ENCODE measurements around the gene SEPTIN5.
A peak's percentile ranks its signal among the peaks of the same experiment; 100 is the strongest.
"Not testable (repeated sequence)": the region's sequence is repeated elsewhere in the genome, so short reads cannot be mapped to it uniquely, and the experiment has no call there.

Gene SEPTIN5

DNA sequence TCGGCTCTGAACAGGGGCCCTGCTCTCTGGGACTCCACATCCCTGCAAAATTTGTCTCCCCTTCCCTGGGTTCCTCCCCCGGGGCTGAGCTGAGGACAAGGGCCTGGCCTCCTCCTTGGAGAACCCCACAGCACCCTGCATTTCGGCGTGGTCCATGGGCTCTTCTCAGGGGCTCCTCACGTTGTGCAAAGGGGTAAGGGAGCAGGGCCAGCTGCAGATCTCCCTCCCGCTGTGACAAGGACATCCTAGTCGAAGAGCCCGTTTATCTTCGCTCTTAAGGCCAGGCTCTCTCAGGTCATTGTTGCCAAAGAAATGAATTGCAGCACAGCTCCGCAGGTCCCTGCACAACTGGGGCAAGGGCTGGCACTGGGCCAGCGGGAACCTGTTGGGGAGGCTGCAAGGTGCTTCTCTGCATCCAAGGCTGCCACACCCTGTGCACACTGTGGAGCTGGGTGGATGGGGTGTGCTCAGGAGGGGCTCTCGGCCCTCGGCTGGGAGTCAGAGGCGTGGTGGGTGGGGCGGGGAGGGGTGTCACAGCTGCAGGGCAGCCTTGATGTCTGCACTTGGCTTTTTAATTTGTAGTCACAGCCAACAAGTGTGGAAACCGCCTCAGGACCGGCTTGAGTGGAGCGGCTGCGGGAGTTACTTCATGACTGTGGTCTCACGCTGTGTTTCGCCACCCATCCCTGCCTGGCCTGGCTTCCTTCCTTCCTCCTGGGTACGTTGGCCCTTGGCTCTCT is 26.6 kb upstream of the SEPTIN5 start:
- Histone ChIP-seq H3K27ac (ENCODE audit: low read length) (no peak overlapping the region), H3K27me3 (ENCODE audit: low read depth, low read length) (no peaks in the 10 kb centered on the region), H3K4me1 (ENCODE audit: control insufficient read depth in 1 of 2, insufficient read depth in 2 of 2, low read length in 2 of 2) (peaks cover 0 to 11% of the 10 kb centered on the region in 2 donors), H3K36me3 (ENCODE audit: control insufficient read depth in 1 of 2, insufficient read depth in 2 of 2, low read length in 2 of 2) (no peaks in the 10 kb centered on the region), H3K4me3 (ENCODE audit: low read depth in 1 of 2, low read length in 2 of 2) (no peak overlapping the region), H3K9me3 (ENCODE audit: control insufficient read depth in 1 of 2, low read length in 2 of 2) (no peaks in the 10 kb centered on the region)

GRCh38 chr22:19688301-19689290 is 25.7 kb upstream of the SEPTIN5 start:
- Histone ChIP-seq H3K27ac (ENCODE audit: low read length) (no peak overlapping the region), H3K9me3 (ENCODE audit: control insufficient read depth in 1 of 2, low read length in 2 of 2) (no peaks in the 10 kb centered on the region), H3K4me1 (ENCODE audit: control insufficient read depth in 1 of 2, insufficient read depth in 2 of 2, low read length in 2 of 2) (peaks cover 0 to 11% of the 10 kb centered on the region in 2 donors), H3K36me3 (ENCODE audit: control insufficient read depth in 1 of 2, insufficient read depth in 2 of 2, low read length in 2 of 2) (no peaks in the 10 kb centered on the region), H3K4me3 (ENCODE audit: low read depth in 1 of 2, low read length in 2 of 2) (no peak overlapping the region), H3K27me3 (ENCODE audit: low read depth, low read length) (no peaks in the 10 kb centered on the region)

- H3K27me3 ChIP-seq (ENCODE audit: low read depth, low read length), result no peaks in the 10 kb centered on the region
- H3K36me3 ChIP-seq (ENCODE audit: control insufficient read depth in 1 of 2, insufficient read depth in 2 of 2, low read length in 2 of 2), result no peaks in the 10 kb centered on the region
- H3K4me1 ChIP-seq (ENCODE audit: control insufficient read depth in 1 of 2, insufficient read depth in 2 of 2, low read length in 2 of 2), result peaks cover 0 to 11% of the 10 kb centered on the region in 2 donors
- H3K27ac ChIP-seq (ENCODE audit: low read length), result no peak overlapping the region
- H3K9me3 ChIP-seq (ENCODE audit: control insufficient read depth in 1 of 2, low read length in 2 of 2), result no peaks in the 10 kb centered on the region
- no peak overlapping the region for H3K4me3 ChIP-seq (ENCODE audit: low read depth in 1 of 2, low read length in 2 of 2)
Measured at GRCh38 chr22:19689408-19689807, 24.9 kb upstream of the SEPTIN5 start.

- H3K9me3 ChIP-seq (ENCODE audit: control insufficient read depth in 1 of 2, low read length in 2 of 2), result no peaks in the 10 kb centered on the region
- peaks cover 0 to 11% of the 10 kb centered on the region in 2 donors for H3K4me1 ChIP-seq (ENCODE audit: control insufficient read depth in 1 of 2, insufficient read depth in 2 of 2, low read length in 2 of 2)
- H3K27ac ChIP-seq (ENCODE audit: low read length), result no peak overlapping the region
- H3K36me3 ChIP-seq (ENCODE audit: control insufficient read depth in 1 of 2, insufficient read depth in 2 of 2, low read length in 2 of 2), result no peaks in the 10 kb centered on the region
- peak overlapping the region; percentile 8 to 37 for H3K4me3 ChIP-seq (ENCODE audit: low read depth in 1 of 2, low read length in 2 of 2)
- no peaks in the 10 kb centered on the region for H3K27me3 ChIP-seq (ENCODE audit: low read depth, low read length)
Measured at GRCh38 chr22:19691007-19691720, 23.1 kb upstream of the SEPTIN5 start.

DNA sequence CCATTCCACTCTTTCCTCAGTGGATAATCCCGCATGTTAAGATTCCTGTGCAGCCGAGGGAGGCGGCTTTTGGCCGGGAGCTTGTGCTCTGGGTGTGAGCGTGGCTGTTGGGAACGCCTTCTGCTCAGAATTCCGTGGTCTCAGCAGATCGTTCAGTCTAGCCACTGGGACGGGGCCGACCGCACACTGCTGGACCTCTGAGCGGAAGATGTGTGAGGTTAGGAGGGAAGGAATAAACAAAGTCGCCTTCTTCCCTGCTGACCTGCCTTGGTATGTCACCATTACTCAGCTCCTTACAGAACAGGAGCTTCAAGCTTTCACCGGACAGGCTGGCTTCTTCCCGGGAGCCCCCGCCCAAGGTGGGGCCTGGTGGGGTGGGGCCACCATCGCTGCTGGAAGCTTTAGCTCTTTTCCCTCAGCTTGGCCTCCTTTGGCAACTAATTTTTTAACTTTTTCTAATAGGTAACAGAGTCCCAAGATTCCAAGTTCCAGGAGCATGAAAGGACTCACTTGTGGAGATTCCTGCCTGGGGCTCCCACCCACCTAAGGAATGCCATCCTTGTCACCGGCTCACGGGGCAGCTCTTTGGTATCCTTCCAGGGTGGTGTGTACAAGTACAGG is 22.5 kb upstream of the SEPTIN5 start:
- H3K27ac ChIP-seq (ENCODE audit: low read length), result no peak overlapping the region
- peaks cover 0 to 11% of the 10 kb centered on the region in 2 donors for H3K4me1 ChIP-seq (ENCODE audit: control insufficient read depth in 1 of 2, insufficient read depth in 2 of 2, low read length in 2 of 2)
- H3K27me3 ChIP-seq (ENCODE audit: low read depth, low read length), result no peaks in the 10 kb centered on the region
- peak overlapping the region; percentile 8 to 37 for H3K4me3 ChIP-seq (ENCODE audit: low read depth in 1 of 2, low read length in 2 of 2)
- no peaks in the 10 kb centered on the region for H3K9me3 ChIP-seq (ENCODE audit: control insufficient read depth in 1 of 2, low read length in 2 of 2)
- H3K36me3 ChIP-seq (ENCODE audit: control insufficient read depth in 1 of 2, insufficient read depth in 2 of 2, low read length in 2 of 2), result no peaks in the 10 kb centered on the region

GRCh38 chr22:19693581-19693980 is 20.7 kb upstream of the SEPTIN5 start:
- H3K4me3 ChIP-seq (ENCODE audit: low read depth in 1 of 2, low read length in 2 of 2), result no peak overlapping the region
- H3K27me3 ChIP-seq (ENCODE audit: low read depth, low read length), result no peaks in the 10 kb centered on the region
- no peak overlapping the region for H3K27ac ChIP-seq (ENCODE audit: low read length)
- H3K36me3 ChIP-seq (ENCODE audit: control insufficient read depth in 1 of 2, insufficient read depth in 2 of 2, low read length in 2 of 2), result no peaks in the 10 kb centered on the region
- H3K4me1 ChIP-seq (ENCODE audit: control insufficient read depth in 1 of 2, insufficient read depth in 2 of 2, low read length in 2 of 2), result peaks cover 0 to 11% of the 10 kb centered on the region in 2 donors
- no peaks in the 10 kb centered on the region for H3K9me3 ChIP-seq (ENCODE audit: control insufficient read depth in 1 of 2, low read length in 2 of 2)

GRCh38 chr22:19693981-19694670 is 20.2 kb upstream of the SEPTIN5 start:
- Histone ChIP-seq H3K27me3 (ENCODE audit: low read depth, low read length) (no peaks in the 10 kb centered on the region), H3K27ac (ENCODE audit: low read length) (no peak overlapping the region), H3K4me1 (ENCODE audit: control insufficient read depth in 1 of 2, insufficient read depth in 2 of 2, low read length in 2 of 2) (peaks cover 0 to 11% of the 10 kb centered on the region in 2 donors), H3K36me3 (ENCODE audit: control insufficient read depth in 1 of 2, insufficient read depth in 2 of 2, low read length in 2 of 2) (no peaks in the 10 kb centered on the region), H3K9me3 (ENCODE audit: control insufficient read depth in 1 of 2, low read length in 2 of 2) (no peaks in the 10 kb centered on the region), H3K4me3 (ENCODE audit: low read depth in 1 of 2, low read length in 2 of 2) (no peak overlapping the region)

DNA sequence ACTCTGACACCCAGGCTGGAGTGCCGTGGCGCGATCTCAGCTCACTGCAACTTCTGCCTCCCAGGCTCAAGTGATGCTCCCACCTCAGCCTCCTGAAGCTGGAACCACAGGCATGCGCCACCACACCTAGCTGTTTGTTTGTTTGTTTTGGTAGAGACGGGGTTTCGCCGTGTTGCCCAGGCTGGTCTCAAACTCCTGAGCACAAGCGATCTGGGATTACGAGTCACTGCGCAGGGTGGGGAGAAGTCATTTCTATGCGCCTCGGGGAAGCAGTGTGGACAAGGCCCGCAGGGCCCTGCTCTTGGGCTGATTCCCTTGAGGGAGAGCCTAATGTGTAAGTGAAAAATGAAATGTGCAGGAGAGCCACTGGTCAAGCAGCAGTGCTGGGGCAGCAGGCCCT is 19.6 kb upstream of the SEPTIN5 start:
- Histone ChIP-seq H3K27ac (ENCODE audit: low read length) (no peak overlapping the region), H3K36me3 (ENCODE audit: control insufficient read depth in 1 of 2, insufficient read depth in 2 of 2, low read length in 2 of 2) (no peaks in the 10 kb centered on the region), H3K4me1 (ENCODE audit: control insufficient read depth in 1 of 2, insufficient read depth in 2 of 2, low read length in 2 of 2) (peaks cover 0 to 11% of the 10 kb centered on the region in 2 donors), H3K9me3 (ENCODE audit: control insufficient read depth in 1 of 2, low read length in 2 of 2) (no peaks in the 10 kb centered on the region), H3K27me3 (ENCODE audit: low read depth, low read length) (no peaks in the 10 kb centered on the region), H3K4me3 (ENCODE audit: low read depth in 1 of 2, low read length in 2 of 2) (no peak overlapping the region)

DNA sequence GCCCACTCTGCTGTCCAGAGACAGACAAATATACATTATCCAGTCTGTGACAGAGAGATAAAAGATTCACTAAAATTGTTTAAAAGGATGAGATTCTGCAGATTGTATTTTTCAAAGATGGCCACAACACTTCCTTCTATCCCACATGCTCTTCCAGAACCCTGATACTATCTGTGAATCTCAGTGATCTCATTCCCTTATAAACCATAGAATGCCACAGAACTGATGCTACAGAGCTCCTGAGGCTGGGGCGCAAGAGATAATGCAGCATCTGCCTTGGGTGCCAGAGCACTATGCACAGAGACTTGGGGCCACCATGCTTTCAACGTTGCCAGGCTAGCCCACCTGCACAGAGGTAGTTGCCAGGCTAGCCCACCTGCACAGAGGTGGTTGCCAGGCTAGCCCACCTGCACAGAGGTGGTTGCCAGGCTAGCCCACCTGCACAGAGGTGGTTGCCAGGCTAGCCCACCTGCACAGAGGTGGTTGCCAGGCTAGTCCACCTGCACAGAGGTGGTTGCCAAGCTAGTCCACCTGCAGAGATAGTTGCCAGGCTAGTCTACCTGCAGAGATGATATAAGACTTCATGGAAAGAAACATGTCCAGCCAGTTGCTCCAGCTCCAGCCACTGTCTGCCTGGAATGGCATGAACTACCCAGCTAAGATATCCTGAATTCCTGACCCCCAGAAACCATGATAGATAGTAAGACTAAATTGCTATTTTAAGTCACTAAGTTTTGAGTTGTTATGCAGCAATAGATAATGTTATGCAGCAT is 17.6 kb upstream of the SEPTIN5 start:
- H3K4me1 ChIP-seq (ENCODE audit: control insufficient read depth in 1 of 2, insufficient read depth in 2 of 2, low read length in 2 of 2), result peaks cover 0 to 5% of the 10 kb centered on the region in 2 donors
- no peaks in the 10 kb centered on the region for H3K36me3 ChIP-seq (ENCODE audit: control insufficient read depth in 1 of 2, insufficient read depth in 2 of 2, low read length in 2 of 2)
- no peak overlapping the region for H3K4me3 ChIP-seq (ENCODE audit: low read depth in 1 of 2, low read length in 2 of 2)
- H3K9me3 ChIP-seq (ENCODE audit: control insufficient read depth in 1 of 2, low read length in 2 of 2), result no peaks in the 10 kb centered on the region
- no peaks in the 10 kb centered on the region for H3K27me3 ChIP-seq (ENCODE audit: low read depth, low read length)
- H3K27ac ChIP-seq (ENCODE audit: low read length), result no peak overlapping the region

- not testable (repeated sequence) for H3K4me3 ChIP-seq (ENCODE audit: low read depth in 1 of 2, low read length in 2 of 2); H3K27ac ChIP-seq (ENCODE audit: low read length); H3K36me3 ChIP-seq (ENCODE audit: control insufficient read depth in 1 of 2, insufficient read depth in 2 of 2, low read length in 2 of 2); H3K4me1 ChIP-seq (ENCODE audit: control insufficient read depth in 1 of 2, insufficient read depth in 2 of 2, low read length in 2 of 2); H3K27me3 ChIP-seq (ENCODE audit: low read depth, low read length); H3K9me3 ChIP-seq (ENCODE audit: control insufficient read depth in 1 of 2, low read length in 2 of 2)
Measured at GRCh38 chr22:19697871-19698270, 16.4 kb upstream of the SEPTIN5 start.

Data from muscle layer of duodenum (tissue), 2 donors.